ENCODE measurements around the gene AQP1. TPM values are rescaled to one million over a fixed set of nuclear protein-coding genes. Genes with fewer than 3 reads are reported as not detected.

AQP1 gene
- total RNA-seq, 4 donors from 2014 or later = 74.8 to 310 (median 175) TPM

DNA sequence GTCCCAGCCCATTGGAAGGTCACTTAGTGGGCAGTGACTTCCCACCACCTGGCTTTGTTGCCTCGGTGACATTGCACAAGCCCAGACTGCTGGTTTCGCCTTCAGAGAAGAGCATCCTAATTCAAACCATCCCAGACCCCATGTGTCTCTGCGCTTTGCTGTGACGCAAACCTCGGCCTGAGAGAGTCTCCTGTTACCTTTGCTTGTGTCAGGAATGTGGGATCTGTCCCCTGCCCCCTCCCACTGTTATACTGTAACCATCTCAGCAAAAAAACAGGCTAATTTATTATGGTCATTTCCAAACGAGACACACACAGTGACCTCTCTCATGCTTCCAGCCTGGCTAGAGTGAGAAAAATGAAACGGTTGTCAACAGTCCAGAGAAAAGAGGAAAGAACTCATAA, 25.0 kb upstream of the AQP1 start:
- TF ChIP-seq CTCF (IDR thresholded peaks at IDR 0.05; ENCODE audit: low read depth) = no peak

DNA sequence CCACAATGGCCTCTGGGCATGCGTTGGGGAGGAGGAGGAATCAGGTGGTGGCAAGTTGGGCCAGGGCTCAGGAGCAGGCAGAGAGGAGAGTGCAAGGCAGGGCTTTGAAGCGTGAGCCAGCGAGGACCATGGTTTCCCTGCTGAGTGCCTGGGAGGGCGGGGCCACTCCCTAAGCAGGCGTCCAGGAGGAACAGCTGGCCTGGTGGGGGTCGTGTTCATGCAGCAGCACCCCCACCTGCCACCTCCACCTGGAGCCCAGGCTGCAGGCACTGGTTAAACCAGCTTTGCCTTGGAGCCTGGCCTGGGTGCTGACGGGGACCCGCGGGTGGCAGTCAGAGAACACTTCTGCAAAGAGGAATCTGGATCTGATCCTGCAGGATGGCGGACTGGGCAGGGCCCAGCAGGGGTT, 24.2 kb upstream of the AQP1 start:
- TF ChIP-seq CTCF (IDR thresholded peaks at IDR 0.05; ENCODE audit: low read depth) = no peak

DNA sequence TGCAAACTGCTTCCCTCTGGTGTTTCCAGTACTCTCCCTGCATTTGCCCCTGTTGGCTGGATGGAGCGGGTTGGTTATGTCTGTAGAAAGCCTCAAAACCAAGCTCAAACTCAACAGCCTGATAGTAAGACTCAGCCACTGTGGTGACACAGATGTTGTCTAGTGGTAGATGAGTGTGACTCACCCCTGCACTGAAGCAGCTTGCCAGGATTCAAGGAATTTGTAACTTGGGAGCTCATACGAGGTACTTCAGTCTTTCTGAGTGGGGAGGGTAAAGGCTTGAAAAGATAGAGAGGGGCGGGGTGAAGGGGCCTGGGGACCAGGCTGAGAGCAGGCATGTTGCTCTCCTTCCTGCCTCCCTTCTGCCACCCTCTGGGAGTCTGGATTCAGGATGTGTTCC, 22.9 kb upstream of the AQP1 start:
- no peak for TF ChIP-seq CTCF (IDR thresholded peaks at IDR 0.05; ENCODE audit: low read depth)

- TF ChIP-seq CTCF (IDR thresholded peaks at IDR 0.05; ENCODE audit: low read depth) = no peak
Measured at GRCh38 chr7:30890226-30890625, 21.4 kb upstream of the AQP1 start.

GRCh38 chr7:30893357-30893756, 18.3 kb upstream of the AQP1 start:
- no peak for TF ChIP-seq CTCF (IDR thresholded peaks at IDR 0.05; ENCODE audit: low read depth)

GRCh38 chr7:30894009-30894408, 17.6 kb upstream of the AQP1 start:
- no peak for TF ChIP-seq CTCF (IDR thresholded peaks at IDR 0.05; ENCODE audit: low read depth)

DNA sequence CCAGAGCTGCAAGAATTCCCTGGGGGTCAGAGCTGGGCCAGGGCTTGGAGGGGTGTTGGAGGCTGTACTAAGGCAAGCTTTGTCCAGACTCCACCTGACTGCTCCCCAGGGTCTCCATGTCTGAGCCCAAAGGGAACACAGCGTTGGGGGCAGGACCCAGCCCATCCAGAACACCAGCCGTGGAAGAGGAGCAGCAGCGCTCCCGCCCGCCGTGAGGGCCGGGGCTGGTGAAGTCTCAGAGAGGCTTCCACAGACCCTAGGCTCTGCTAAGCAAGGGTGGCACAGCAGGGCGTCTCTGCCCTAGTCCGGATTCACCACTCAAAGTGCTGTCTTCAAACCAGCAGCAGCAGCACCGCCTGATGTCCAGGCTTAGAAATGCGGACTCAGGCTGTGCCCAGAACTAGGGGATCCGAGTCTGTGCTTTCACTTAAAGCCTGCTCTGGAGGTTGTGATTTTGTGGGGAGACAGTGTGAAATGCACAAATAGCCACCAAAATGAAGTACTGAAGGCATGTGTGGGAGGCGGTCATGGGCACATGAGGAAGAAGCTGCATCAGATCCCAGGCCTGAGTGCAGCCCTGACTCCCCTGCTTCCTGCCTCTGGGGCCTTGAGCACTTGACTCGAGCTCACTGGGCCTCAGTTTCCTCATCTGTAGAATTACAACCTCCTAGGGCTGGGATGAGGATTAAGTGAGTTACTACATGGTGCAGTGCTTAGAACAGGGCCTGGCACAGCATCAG, 16.6 kb upstream of the AQP1 start:
- no peak for TF ChIP-seq CTCF (IDR thresholded peaks at IDR 0.05; ENCODE audit: low read depth)

Data from subcutaneous adipose tissue (tissue), 4 donors.